Trophoblast cell (in vitro differentiated cells and primary cell): ENCODE data around the gene NPR3.

ENCODE experiments used
- DNase-seq, 2 donors: peaks; one replicate each; pipeline ENCODE4 v3.0.0-alpha.2; 2016
- H2AFZ ChIP-seq: 2 replicates; pipeline ENCODE4 v1.6.1; 2013; ENCODE audit warnings: low read length, moderate library complexity, mild to moderate bottlenecking; ENCODE audit not compliant: insufficient read depth, poor library complexity
- H2AK5ac ChIP-seq: 2 replicates; pipeline ENCODE4 v1.6.1; 2013; ENCODE audit warnings: mild to moderate bottlenecking, low read length
- H2BK120ac ChIP-seq: 2 replicates; pipeline ENCODE4 v1.6.1; 2013; ENCODE audit warnings: low read length, mild to moderate bottlenecking, moderate library complexity; ENCODE audit not compliant: insufficient read depth, poor library complexity
- H2BK12ac ChIP-seq: 2 replicates; pipeline ENCODE4 v1.6.1; 2013; ENCODE audit warnings: mild to moderate bottlenecking, low read length, moderate library complexity
- H2BK5ac ChIP-seq: 2 replicates; pipeline ENCODE4 v1.6.1; 2013; ENCODE audit warnings: low read length, low read depth, moderate library complexity, mild to moderate bottlenecking; ENCODE audit not compliant: poor library complexity
- H3K14ac ChIP-seq: 2 replicates; pipeline ENCODE4 v1.6.1; 2013; ENCODE audit warnings: mild to moderate bottlenecking, low read length
- H3K18ac ChIP-seq: 2 replicates; pipeline ENCODE4 v1.6.1; 2013; ENCODE audit warnings: mild to moderate bottlenecking, low read length
- H3K23ac ChIP-seq: 2 replicates; pipeline ENCODE4 v1.6.1; 2013; ENCODE audit warnings: low read length
- H3K27ac ChIP-seq: 2 replicates; pipeline ENCODE4 v1.5.1; 2013; ENCODE audit warnings: low read depth, mild to moderate bottlenecking, inconsistent platforms, low read length, moderate library complexity
- H3K27me3 ChIP-seq: 2 replicates; pipeline ENCODE4 v1.6.1; 2013; ENCODE audit warnings: inconsistent platforms, mild to moderate bottlenecking, low read length, moderate library complexity; ENCODE audit not compliant: insufficient read depth
- H3K36me3 ChIP-seq, 2 experiments: 1 replicate in 1 of 2; 2 replicates in 1 of 2; pipeline ENCODE4 v1.6.1; 2013; ENCODE audit warnings: low read length in 2 of 2, mild to moderate bottlenecking in 2 of 2, moderate library complexity in 1 of 2; ENCODE audit not compliant: insufficient read depth in 2 of 2, control insufficient read depth in 1 of 2
- H3K4ac ChIP-seq: 2 replicates; pipeline ENCODE4 v1.6.1; 2013; ENCODE audit warnings: low read depth, mild to moderate bottlenecking, low read length, moderate library complexity
- H3K4me1 ChIP-seq, 2 experiments: 1 replicate in 1 of 2; 2 replicates in 1 of 2; pipeline ENCODE4 v1.6.1; 2013; ENCODE audit warnings: low read length in 2 of 2, mild to moderate bottlenecking in 2 of 2, moderate library complexity in 1 of 2; ENCODE audit not compliant: insufficient read depth in 2 of 2, control insufficient read depth in 1 of 2
- H3K4me2 ChIP-seq: 2 replicates; pipeline ENCODE4 v1.6.1; 2013; ENCODE audit warnings: inconsistent platforms, mild to moderate bottlenecking, low read length, moderate library complexity
- H3K4me3 ChIP-seq: 2 replicates; pipeline ENCODE4 v1.5.1; 2013; ENCODE audit warnings: mild to moderate bottlenecking, low read depth, low read length, inconsistent platforms
- H3K79me1 ChIP-seq: one replicate; pipeline ENCODE4 v1.6.1; 2013; ENCODE audit warnings: low read length
- H3K79me2 ChIP-seq: 2 replicates; pipeline ENCODE4 v1.6.1; 2013; ENCODE audit warnings: low read length, mild to moderate bottlenecking; ENCODE audit not compliant: control insufficient read depth, insufficient read depth, poor library complexity
- H3K9ac ChIP-seq: 2 replicates; pipeline ENCODE4 v1.6.1; 2013; ENCODE audit warnings: mild to moderate bottlenecking, low read length
- H3K9me3 ChIP-seq: 2 replicates; pipeline ENCODE4 v1.6.1; 2013; ENCODE audit warnings: low read depth, mild to moderate bottlenecking, control low read depth, inconsistent platforms, low read length; ENCODE audit not compliant: insufficient read depth
- H4K12ac ChIP-seq: 2 replicates; pipeline ENCODE4 v1.6.1; 2013; ENCODE audit warnings: low read depth, mild to moderate bottlenecking, low read length, moderate library complexity
- H4K8ac ChIP-seq: 2 replicates; pipeline ENCODE4 v1.6.1; 2013; ENCODE audit warnings: low read depth, mild to moderate bottlenecking, low read length, moderate library complexity
- H4K91ac ChIP-seq: one replicate; pipeline ENCODE4 v1.6.1; 2013; ENCODE audit warnings: low read depth, mild to moderate bottlenecking, low read length, moderate library complexity
- WGBS: extraction: QIAGEN DNeasy Blood & Tissue Kit; methylation state at CpG from one replicate; pipeline ENCODE4 v1.1.7; 2013; ENCODE audit warnings: missing lambda C conversion rate; ENCODE audit not compliant: insufficient read length, insufficient coverage; ENCODE audit errors: extremely low coverage; 5-methylcytosine and 5-hydroxymethylcytosine counted together

The NPR3 gene

DNA sequence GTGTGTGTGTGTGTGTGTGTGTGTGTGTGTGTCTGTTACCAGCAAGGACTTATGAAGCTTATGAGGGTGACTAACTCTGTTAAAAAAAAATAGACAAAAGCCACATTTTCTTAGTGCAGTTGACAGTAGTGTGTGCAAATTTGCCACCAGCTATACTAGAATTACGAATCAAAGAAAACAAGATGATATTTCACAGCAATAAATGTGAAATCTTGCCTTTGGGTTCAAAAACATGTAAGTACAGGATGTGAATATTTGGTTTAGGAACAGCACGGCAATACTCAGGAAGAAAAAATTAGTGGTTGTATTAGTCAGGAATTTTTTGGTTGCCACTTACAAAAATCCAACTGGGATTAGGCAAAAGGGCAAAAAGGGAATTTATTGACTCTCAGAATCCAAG is 117.4 kb downstream of the NPR3 start:
- H2AFZ ChIP-seq: no peak overlapping the region
- WGBS: no CpG with 5 or more reads among the region's 2 CpGs

GRCh38 chr5:32831624-32832023 is 120.5 kb downstream of the NPR3 start:
- no peak overlapping the region for H3K4me2 ChIP-seq
- no peaks in the 10 kb centered on the region for H3K79me2 ChIP-seq
- H3K4me3 ChIP-seq: no peak overlapping the region
- no peak overlapping the region for H3K9ac ChIP-seq
- WGBS: no CpG with 5 or more reads among the region's 1 CpG
- H2AFZ ChIP-seq: no peak overlapping the region
- no peak overlapping the region for H3K27ac ChIP-seq
- H2BK120ac ChIP-seq: no peak overlapping the region
- no peaks in the 10 kb centered on the region for H3K4me1 ChIP-seq
- H2AK5ac ChIP-seq: no peak overlapping the region
- H3K79me1 ChIP-seq: no peaks in the 10 kb centered on the region
- no peaks in the 10 kb centered on the region for H3K36me3 ChIP-seq
- no peak for DNase-seq
- no peak overlapping the region for H4K8ac ChIP-seq
- H3K9me3 ChIP-seq: no peaks in the 10 kb centered on the region
- no peak overlapping the region for H3K18ac ChIP-seq
- H4K91ac ChIP-seq: no peak overlapping the region
- no peak overlapping the region for H3K23ac ChIP-seq
- H3K27me3 ChIP-seq: no peaks in the 10 kb centered on the region
- no peak overlapping the region for H4K12ac ChIP-seq
- H2BK12ac ChIP-seq: no peak overlapping the region
- H2BK5ac ChIP-seq: no peak overlapping the region
- H3K14ac ChIP-seq: no peak overlapping the region
- no peak overlapping the region for H3K4ac ChIP-seq

More for the DNA sequence above, 117.4 kb downstream of the NPR3 start:
- no peak overlapping the region for H4K91ac ChIP-seq
- no peak overlapping the region for H2BK12ac ChIP-seq
- no peak overlapping the region for H3K4me3 ChIP-seq
- DNase-seq: no peak
- H2AK5ac ChIP-seq: no peak overlapping the region
- H3K18ac ChIP-seq: no peak overlapping the region
- H3K79me1 ChIP-seq: no peaks in the 10 kb centered on the region
- no peaks in the 10 kb centered on the region for H3K79me2 ChIP-seq
- H4K8ac ChIP-seq: no peak overlapping the region
- no peak overlapping the region for H2BK5ac ChIP-seq
- H3K4ac ChIP-seq: no peak overlapping the region
- H3K4me1 ChIP-seq: no peaks in the 10 kb centered on the region
- H3K4me2 ChIP-seq: no peak overlapping the region
- H4K12ac ChIP-seq: no peak overlapping the region
- no peaks in the 10 kb centered on the region for H3K27me3 ChIP-seq
- H3K36me3 ChIP-seq: no peaks in the 10 kb centered on the region
- no peak overlapping the region for H2BK120ac ChIP-seq
- no peaks in the 10 kb centered on the region for H3K9me3 ChIP-seq
- no peak overlapping the region for H3K14ac ChIP-seq
- H3K27ac ChIP-seq: no peak overlapping the region
- no peak overlapping the region for H3K23ac ChIP-seq
- no peak overlapping the region for H3K9ac ChIP-seq

DNA sequence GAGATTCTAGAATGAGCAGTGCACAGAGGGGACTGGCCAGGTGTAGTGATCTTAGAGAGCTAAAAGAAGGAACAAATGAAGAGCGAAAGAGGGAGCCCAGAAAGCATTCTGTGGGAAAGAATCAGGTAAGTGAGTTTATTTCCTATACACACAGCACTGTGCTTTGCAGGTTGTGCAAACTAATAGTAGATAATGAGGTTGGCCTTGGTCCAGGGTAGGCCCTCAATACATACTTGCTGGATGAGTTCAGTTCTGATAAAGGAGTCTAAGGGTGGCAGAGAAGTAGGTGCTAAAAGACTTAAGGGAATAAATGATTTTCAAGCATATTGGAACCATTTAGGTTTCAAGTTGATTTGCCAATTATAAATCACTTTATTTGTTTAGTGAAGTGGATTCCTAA is 122.0 kb downstream of the NPR3 start:
- H3K4me1 ChIP-seq: no peaks in the 10 kb centered on the region
- no peak overlapping the region for H4K8ac ChIP-seq
- no peak overlapping the region for H2BK12ac ChIP-seq
- H3K9ac ChIP-seq: no peak overlapping the region
- no peak overlapping the region for H2AFZ ChIP-seq
- no peak overlapping the region for H3K27ac ChIP-seq
- H2BK5ac ChIP-seq: no peak overlapping the region
- no peak overlapping the region for H3K14ac ChIP-seq
- H4K91ac ChIP-seq: no peak overlapping the region
- DNase-seq: no peak
- no peak overlapping the region for H2BK120ac ChIP-seq
- H3K4ac ChIP-seq: no peak overlapping the region
- no peak overlapping the region for H4K12ac ChIP-seq
- H3K4me3 ChIP-seq: no peak overlapping the region
- no peaks in the 10 kb centered on the region for H3K9me3 ChIP-seq
- no peaks in the 10 kb centered on the region for H3K27me3 ChIP-seq
- WGBS: no CpG with 5 or more reads among the region's 1 CpG
- no peaks in the 10 kb centered on the region for H3K36me3 ChIP-seq
- no peaks in the 10 kb centered on the region for H3K79me2 ChIP-seq
- no peak overlapping the region for H2AK5ac ChIP-seq
- no peak overlapping the region for H3K23ac ChIP-seq
- no peak overlapping the region for H3K4me2 ChIP-seq
- H3K18ac ChIP-seq: no peak overlapping the region
- H3K79me1 ChIP-seq: no peaks in the 10 kb centered on the region

DNA sequence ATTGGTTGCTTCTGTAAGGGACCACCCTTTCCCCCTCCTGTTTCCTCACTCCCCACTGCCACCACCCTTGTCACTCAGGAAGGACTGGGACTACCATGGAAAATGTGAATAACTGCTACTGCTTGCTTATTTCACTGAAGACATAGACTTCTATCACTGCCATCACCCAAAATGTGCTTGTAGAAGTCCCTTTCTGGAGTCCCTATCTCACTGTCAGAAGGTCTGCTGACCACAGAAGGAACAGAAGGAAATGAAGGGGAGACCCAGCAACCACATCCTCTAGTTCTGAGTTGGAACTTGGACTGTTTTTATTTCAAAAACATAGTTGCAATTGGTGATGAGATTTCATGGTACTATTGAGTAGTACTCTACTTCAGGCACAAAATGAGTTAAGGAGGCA is 122.5 kb downstream of the NPR3 start:
- no peak for DNase-seq
- Histone ChIP-seq H2BK5ac (no peak overlapping the region), H4K8ac (no peak overlapping the region)

More for the DNA sequence above, 122.5 kb downstream of the NPR3 start:
- H3K9ac ChIP-seq: no peak overlapping the region
- no peak overlapping the region for H4K91ac ChIP-seq
- no peak overlapping the region for H3K27ac ChIP-seq
- no peaks in the 10 kb centered on the region for H3K36me3 ChIP-seq
- no peaks in the 10 kb centered on the region for H3K9me3 ChIP-seq
- H2AK5ac ChIP-seq: no peak overlapping the region
- no peaks in the 10 kb centered on the region for H3K79me1 ChIP-seq
- H2BK120ac ChIP-seq: no peak overlapping the region
- no peak overlapping the region for H4K12ac ChIP-seq
- H3K14ac ChIP-seq: no peak overlapping the region
- H3K4me3 ChIP-seq: no peak overlapping the region
- no peak overlapping the region for H3K23ac ChIP-seq
- H3K27me3 ChIP-seq: no peaks in the 10 kb centered on the region
- no peak overlapping the region for H3K4me2 ChIP-seq
- no peak overlapping the region for H3K4ac ChIP-seq
- H3K18ac ChIP-seq: no peak overlapping the region
- H3K79me2 ChIP-seq: no peaks in the 10 kb centered on the region
- no peak overlapping the region for H2AFZ ChIP-seq
- H3K4me1 ChIP-seq: no peaks in the 10 kb centered on the region
- no peak overlapping the region for H2BK12ac ChIP-seq
